DMS79 (cell line): ENCODE data around the gene STARD8.

Source experiments
- DNase-seq: peaks from one replicate; lab custom pipeline; 2025; lab: John Stamatoyannopoulos, UW

The STARD8 gene

DNA sequence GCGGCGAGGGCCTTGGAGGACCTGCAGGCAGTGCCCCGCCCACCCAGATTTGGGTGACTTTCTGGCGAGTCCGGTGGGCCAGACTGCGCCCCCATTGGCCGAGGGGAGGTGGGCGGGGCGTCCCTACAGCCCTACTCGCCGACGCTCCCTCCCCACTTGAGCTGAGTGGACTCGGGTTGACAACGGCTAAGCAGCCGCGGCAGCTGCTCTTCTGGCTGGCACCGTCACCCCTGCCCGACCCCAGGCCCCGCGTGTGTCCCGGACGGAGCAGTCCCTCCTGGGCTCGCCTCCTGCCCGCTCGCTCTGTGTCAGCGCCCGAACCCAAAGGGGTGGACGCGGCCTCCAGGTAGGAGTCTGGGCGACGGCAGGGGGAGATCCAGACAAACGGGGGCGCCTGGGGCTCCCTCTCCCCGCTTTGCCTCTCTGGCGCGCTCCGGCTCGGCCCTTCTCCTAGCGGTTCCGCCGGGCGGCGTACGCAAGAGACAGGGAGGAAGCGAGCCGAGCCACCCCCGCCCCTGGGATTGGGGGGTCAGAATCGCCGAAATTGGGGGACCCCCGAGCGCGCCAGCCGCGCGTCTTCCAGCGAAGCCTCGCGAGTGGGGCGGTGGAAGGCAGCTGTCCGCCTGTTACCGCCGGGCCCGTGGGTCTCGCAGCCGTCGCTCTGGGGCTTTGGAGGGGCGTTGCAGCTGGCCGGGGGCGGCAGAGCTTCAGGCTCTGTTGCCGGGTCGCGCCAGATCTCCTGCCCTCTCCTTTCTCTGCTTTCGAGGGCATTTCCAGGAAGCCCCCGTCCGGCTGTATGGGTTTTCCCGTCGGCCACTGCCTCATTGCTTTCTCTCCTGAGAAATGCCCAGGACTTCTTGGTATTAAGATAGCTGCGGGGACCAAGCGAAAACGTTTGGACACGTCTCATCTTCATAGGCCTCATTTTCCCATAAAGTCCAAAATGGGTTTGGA is 46.3 kb downstream of the STARD8 start:
- peak; percentile 10 for DNase-seq

GRCh38 chrX:68694435-68695205 is 47.2 kb downstream of the STARD8 start:
- no peak for DNase-seq

DNA sequence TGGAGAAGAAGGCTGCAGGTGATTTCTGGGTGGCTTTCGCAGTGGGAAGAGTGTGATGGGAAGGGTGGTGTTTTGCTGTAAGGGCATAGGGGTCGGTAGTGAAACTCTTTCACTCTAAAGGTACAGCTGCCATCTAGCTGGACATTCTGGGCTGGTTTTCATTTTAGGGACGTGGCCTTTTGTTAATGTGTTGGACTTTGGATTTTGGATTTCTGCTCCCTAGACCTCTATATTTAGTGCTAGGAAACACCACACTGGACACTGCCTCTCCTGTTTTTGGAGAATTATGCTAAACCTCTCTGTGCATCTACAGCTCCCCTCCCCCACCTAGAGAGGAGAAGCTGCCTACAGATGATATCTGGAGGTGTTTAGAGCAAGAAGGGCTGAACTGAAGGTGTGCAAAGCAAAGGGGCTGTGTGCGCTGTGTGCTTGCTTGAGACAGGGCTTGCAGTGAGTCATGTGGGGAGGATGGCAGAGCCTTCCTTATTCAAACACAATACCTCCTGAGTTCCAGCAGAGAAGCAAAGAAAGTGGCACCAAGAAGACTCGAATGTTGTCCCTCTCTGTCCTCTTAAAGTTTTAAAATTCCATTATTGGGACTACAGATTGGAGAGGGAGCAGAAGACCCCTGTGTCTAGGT is 47.9 kb downstream of the STARD8 start:
- DNase-seq = no peak

DNA sequence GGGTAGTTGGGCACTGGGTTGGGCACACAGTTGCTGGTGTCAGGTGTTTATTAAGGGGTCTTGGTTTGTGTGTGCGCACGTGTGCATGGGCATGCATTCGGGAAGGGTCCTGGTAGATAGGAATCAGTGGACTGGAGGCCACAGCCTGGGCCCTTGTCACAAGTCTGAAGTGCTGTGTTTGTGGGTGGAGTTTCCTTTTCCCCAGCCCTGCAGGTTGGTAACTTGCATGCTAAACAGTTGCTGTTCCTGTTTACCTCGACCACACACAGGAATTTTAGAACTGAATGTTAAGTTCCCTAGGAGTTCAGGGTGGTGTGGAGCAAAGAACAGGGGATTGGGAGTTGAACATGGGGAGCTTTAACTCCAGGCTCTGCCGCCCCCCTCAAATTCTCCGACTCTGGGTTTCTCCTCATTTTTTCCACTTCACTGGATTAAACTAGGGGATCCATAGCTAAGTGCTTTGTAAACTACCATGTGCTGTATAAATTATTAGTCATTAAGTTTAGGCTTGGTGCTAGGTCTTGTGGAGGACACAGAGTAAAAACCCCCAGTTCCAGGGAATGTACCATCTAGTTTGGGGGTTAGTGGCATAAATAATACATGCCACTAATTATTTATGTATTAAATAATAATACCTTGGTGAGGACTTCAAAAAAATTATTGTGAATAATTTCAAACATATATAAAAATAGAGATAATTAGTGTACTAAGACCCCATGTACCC is 49.0 kb downstream of the STARD8 start:
- no peak for DNase-seq

DNA sequence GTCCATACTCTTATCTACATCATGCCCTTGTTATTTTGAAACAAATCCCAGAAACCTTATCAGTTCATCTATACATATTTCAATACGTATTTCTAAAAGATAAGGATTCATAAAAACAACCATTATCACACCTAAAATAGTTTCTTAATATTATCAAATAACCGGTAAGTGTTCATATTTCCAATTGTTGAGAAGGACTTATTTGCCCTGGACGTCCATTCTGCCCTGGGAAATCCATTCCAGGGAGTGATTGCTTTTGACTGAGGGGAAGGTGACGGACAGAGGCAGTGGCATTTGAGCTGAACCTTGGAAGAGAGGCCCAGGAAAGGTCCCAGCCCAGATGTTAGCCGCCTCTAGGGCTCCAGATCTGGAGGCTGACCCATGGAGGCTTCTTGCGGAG is 49.6 kb downstream of the STARD8 start:
- DNase-seq = no peak

DNA sequence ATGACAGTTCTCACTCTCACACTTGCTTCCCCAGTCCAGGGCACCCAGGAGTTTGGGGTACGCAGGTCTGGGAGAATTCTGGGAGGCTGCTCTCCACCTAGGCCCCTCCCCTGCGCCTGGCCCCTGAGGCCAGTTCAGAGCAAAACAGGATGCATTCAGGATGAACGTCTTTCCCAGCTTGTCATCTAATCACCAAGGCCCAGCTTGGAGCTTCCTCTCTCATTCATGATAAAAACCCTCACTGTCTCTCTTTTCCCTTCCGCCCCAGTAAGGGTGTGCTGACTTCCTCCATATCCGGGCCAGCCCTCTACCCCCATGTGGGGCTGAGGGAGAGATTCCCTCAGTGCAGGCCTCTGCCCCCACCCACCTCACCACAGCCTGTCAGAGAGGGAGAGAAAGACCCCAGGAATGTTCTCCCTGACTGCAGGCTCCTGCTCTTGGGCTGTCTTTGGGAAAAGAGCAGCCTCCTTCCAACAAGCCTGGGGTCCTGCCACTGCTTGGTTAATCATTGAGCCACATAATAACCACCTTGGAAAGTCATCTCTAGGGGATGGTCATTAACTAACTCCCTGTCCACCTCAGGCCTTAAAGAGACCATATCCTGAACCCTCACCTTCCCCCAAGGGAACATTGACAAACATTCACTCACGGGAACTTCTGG is 50.1 kb downstream of the STARD8 start:
- DNase-seq = no peak

DNA sequence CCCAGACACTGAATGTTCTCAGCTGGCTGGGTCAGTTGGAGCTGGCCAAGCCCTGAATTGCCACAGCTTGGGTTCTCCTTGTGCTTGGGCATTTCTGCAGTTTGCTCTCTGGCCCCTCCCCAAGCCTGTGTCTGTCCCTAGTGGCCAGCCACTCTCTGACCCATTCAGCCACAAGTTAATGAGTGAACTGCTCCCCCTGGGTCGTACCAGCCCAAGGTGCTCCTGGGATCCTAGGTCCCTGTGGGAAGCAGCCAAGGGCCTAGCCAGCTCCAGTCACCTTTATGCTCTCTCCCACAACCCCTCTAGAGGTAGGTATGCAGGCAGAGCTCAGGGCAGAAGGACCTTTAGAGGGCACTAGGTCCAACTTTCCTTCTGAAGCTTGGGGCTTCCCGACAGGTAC is 51.5 kb downstream of the STARD8 start:
- DNase-seq = no peak

- no peak for DNase-seq
Observed at GRCh38 chrX:68699960-68700746, 52.7 kb downstream of the STARD8 start.

DNA sequence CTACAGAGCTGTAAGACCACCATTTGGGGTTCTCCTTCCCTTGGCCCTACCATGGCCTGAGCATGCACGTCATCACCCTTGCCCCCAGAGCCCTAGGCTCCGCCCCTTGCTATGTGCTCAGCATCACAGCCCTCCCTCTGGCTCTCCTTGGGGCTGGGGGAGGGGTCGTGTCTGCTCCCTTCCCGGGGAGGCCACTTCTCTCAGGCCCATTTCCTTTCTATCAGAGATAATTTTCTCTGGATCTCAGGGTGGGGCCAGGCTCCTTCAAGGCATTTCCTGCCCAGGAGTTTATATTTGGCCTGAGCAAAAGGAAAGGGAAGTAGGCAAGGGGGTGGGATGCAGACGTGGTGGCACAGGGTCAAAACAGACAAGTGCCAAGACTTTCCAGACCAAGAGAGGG is 55.9 kb downstream of the STARD8 start:
- no peak for DNase-seq

DNA sequence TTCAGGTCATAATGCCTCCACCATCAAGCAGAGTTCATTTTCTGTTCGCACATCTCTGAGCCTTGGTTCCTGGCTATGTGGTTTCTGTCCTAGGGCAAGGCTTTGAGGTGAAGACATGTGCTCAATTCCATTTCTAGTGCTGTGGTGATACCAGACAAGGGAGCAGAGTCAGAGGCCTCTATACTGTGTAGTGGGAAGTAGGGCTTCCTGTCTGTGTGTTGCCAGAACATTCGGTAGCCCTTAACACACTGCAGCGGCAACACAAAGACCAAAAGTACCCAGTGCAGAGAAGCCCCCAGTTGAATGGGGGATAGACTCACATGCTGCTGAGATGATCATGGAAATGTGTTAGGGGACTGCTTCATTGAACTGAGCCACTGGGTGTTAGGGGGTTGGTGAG is 56.4 kb downstream of the STARD8 start:
- no peak for DNase-seq

DNA sequence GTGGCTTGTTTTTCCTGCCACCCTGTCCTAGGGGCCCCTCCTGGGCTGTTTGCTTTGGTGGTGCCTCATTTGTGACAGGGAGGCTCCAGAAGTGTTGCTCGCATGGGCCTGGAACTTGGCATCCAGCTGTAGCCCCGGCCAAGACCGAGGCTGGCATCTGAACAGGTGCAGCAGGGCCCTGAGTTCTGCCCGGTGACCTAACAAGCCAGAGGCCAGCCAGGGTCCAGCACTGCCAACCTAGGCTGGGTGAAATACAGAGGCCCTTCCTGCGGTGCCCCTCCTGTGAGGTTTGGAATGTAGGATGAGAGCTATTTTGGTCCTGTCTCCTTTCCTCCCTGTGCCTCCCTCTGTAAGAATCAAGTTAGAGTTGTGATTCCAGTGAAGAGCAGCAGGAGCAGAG is 58.5 kb downstream of the STARD8 start:
- no peak for DNase-seq

GRCh38 chrX:68708503-68709290 is 61.2 kb downstream of the STARD8 start:
- DNase-seq = no peak

DNA sequence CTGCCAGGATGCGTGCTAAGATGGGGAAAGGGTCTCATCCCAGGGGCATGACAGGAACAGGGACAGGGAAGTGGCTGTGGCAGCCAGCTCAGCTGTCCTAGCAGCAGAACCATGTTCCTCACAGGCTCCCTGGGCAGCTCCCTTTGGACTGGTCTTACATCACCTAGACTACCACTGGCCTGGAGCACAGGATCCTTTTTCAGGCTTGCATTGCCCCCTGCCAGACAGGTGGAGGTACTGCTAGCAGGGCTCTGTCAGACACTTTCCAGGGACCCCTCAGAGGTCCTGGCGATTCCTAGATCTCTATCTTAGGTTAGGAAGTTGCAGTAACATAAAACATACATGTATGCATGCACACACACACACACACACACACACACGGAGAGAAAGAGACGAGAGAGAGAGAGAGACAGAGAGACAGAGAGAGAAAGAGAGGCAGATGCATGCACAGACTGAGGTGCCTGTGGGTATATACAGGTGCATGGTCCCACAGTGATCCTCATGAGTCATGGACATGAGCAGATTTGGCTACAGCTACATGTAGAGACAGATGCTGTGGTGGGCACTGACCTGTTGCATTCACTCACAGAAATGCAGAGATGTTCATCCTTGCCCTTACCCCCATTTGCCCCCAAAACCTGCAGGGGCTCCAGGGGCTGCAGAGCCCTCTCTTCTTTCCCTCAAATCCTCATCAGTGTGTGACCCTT is 63.6 kb downstream of the STARD8 start:
- DNase-seq = no peak

DNA sequence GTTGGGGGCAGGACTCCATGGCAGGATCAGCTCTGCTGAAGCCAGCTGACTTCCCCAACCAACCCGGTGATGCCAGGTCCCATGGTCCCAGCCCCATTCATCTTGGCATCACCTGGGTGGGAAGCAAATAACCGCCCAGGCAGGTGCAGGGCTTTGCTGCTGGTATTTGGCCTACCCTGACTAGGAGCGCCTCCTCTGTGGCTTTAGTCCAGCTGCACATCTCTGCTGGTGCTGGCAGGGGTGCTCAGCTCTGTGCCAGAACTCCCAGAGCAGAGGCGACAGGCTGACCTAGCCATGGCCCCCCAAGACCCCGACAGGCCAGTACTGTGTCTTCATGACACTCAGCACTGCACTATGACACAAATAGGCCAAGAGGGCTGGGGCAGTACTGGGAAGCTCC is 64.4 kb downstream of the STARD8 start:
- no peak for DNase-seq

GRCh38 chrX:68714856-68715255 is 67.4 kb downstream of the STARD8 start:
- no peak for DNase-seq

DNA sequence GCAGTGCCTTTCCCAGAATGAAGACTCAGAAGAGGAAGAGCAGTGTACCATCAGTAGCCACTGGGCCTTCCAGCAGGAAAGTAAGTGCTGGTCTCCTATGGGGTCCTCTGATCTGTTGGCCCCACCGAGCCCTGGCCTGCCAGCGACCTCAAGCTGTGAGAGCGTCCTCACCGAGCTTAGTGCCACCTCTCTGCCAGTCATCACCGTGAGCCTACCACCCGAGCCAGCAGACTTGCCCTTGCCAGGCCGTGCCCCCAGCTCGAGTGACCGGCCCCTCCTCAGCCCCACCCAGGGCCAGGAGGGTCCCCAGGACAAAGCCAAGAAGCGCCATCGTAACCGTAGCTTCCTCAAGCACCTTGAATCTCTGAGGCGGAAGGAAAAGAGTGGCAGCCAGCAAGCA is 69.7 kb downstream of the STARD8 start:
- no peak for DNase-seq

DNA sequence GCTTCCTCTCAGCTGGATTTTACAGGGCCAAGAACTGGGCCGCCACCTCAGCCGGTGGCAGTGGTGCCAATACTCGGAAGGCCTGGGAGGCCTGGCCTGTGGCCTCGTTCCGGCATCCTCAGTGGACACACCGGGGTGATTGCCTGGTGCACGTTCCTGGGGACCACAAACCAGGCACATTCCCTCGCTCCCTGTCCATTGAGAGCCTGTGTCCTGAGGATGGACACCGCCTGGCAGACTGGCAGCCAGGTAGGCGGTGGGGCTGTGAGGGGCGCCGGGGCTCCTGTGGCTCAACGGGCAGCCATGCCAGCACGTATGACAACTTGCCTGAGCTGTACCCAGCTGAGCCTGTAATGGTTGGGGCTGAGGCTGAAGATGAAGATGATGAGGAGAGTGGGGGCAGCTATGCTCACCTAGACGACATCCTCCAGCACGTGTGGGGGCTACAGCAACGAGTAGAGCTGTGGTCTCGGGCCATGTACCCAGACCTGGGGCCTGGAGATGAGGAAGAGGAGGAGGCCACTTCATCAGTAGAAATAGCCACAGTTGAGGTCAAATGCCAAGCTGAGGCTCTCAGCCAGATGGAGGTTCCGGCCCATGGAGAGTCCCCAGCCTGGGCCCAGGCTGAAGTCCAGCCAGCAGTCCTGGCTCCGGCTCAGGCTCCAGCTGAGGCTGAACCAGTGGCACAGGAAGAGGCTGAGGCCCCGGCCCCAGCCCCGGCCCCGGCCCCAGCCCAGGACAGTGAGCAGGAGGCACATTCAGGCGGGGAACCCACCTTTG is 70.4 kb downstream of the STARD8 start:
- DNase-seq = no peak

DNA sequence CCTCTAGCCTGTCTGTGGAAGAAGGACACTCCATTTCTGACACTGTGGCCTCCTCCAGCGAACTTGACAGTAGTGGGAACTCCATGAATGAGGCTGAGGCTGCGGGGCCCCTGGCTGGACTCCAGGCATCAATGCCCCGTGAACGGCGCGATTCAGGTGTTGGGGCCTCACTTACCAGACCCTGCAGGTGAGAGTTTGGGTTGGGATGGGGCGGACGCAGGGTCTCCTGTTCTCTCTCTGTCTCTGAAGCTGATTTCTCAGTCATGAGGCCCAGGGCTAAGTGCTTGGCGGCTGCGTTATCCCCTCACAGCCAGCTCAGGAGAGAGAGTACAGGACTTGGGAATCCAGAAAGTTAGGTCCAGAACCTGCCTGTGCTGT is 71.0 kb downstream of the STARD8 start:
- no peak for DNase-seq
